Mesenchymal stem cell (in vitro differentiated cells and primary cell): ENCODE measurements around the gene ERRFI1. TPM values are rescaled to one million over a fixed set of nuclear protein-coding genes. Genes with fewer than 3 reads are reported as not detected.

Experiments used
- DNase-seq: peaks from one replicate; pipeline ENCODE4 v3.0.0-alpha.2; 2013
- H2AFZ ChIP-seq: one replicate; pipeline ENCODE4 v1.6.1; 2013; ENCODE audit warnings: low read depth, mild to moderate bottlenecking, control low read depth, inconsistent platforms, low read length, moderate library complexity
- H2AK5ac ChIP-seq: 2 replicates; pipeline ENCODE4 v1.6.1; 2013; ENCODE audit warnings: low read length, moderate library complexity, mild to moderate bottlenecking, inconsistent platforms; ENCODE audit not compliant: severe bottlenecking
- H2BK120ac ChIP-seq: one replicate; pipeline ENCODE4 v1.6.1; 2013; ENCODE audit warnings: low read depth, mild to moderate bottlenecking, inconsistent platforms, low read length, moderate library complexity
- H2BK12ac ChIP-seq, 2 experiments: one replicate each; pipeline ENCODE4 v1.6.1; 2013; ENCODE audit warnings: inconsistent platforms in 2 of 2, low read length in 2 of 2, mild to moderate bottlenecking in 2 of 2, moderate library complexity in 2 of 2, control low read depth in 1 of 2
- H2BK15ac ChIP-seq: one replicate; pipeline ENCODE4 v1.6.1; 2013; ENCODE audit warnings: mild to moderate bottlenecking, low read depth, inconsistent platforms; ENCODE audit not compliant: poor library complexity, severe bottlenecking
- H2BK5ac ChIP-seq: 2 replicates; pipeline ENCODE4 v1.6.1; 2013; ENCODE audit warnings: low read depth, mild to moderate bottlenecking, low read length, control low read depth, inconsistent platforms; ENCODE audit not compliant: poor library complexity, severe bottlenecking
- H3K14ac ChIP-seq, 2 experiments: one replicate each; pipeline ENCODE4 v1.6.1; 2013; ENCODE audit warnings: inconsistent platforms in 2 of 2, low read length in 2 of 2, control low read depth in 1 of 2, mild to moderate bottlenecking in 1 of 2, moderate library complexity in 1 of 2
- H3K18ac ChIP-seq, 2 experiments: one replicate each; pipeline ENCODE4 v1.6.1; 2013; ENCODE audit warnings: inconsistent platforms in 2 of 2, low read length in 2 of 2, control low read depth in 1 of 2, low read depth in 1 of 2, mild to moderate bottlenecking in 1 of 2
- H3K23ac ChIP-seq, 2 experiments: one replicate each; pipeline ENCODE4 v1.6.1; 2013; ENCODE audit warnings: inconsistent platforms in 2 of 2, low read length in 2 of 2, mild to moderate bottlenecking in 2 of 2, moderate library complexity in 2 of 2, control low read depth in 1 of 2
- H3K27ac ChIP-seq: 2 replicates; pipeline ENCODE4 v1.5.1; 2013; ENCODE audit warnings: mild to moderate bottlenecking, moderate library complexity, low read length, control low read depth, inconsistent platforms; ENCODE audit not compliant: poor library complexity, severe bottlenecking
- H3K27me3 ChIP-seq, 2 experiments: 2 replicates each; pipeline versions ENCODE4 v1.6.1 to v1.7.0; 2013; ENCODE audit warnings: low read length in 2 of 2, mild to moderate bottlenecking in 2 of 2, moderate library complexity in 2 of 2, control low read depth in 1 of 2, inconsistent platforms in 1 of 2; ENCODE audit not compliant: control insufficient read depth in 1 of 2, insufficient read depth in 1 of 2
- H3K36me3 ChIP-seq, 2 experiments: 2 replicates each; pipeline versions ENCODE4 v1.6.1 to v1.7.0; 2013; ENCODE audit warnings: low read length in 2 of 2, control low read depth in 1 of 2, inconsistent platforms in 1 of 2, low read depth in 1 of 2, mild to moderate bottlenecking in 1 of 2; ENCODE audit not compliant: insufficient read depth in 2 of 2, control insufficient read depth in 1 of 2
- H3K4ac ChIP-seq, 2 experiments: one replicate each; pipeline ENCODE4 v1.6.1; 2013; ENCODE audit warnings: inconsistent platforms in 2 of 2, low read length in 2 of 2, mild to moderate bottlenecking in 2 of 2, moderate library complexity in 2 of 2, control low read depth in 1 of 2, low read depth in 1 of 2
- H3K4me1 ChIP-seq: 2 replicates; pipeline ENCODE4 v1.6.1; 2013; ENCODE audit warnings: low read depth, low read length, control low read depth; ENCODE audit not compliant: control insufficient read depth, insufficient read depth
- H3K4me2 ChIP-seq: 2 replicates; pipeline ENCODE4 v1.6.1; 2013; ENCODE audit warnings: low read length, mild to moderate bottlenecking, inconsistent platforms; ENCODE audit not compliant: poor library complexity, severe bottlenecking
- H3K4me3 ChIP-seq, 2 experiments: 2 replicates each; pipeline versions ENCODE4 v1.5.1 to v1.7.0; 2013; ENCODE audit warnings: low read length in 2 of 2, mild to moderate bottlenecking in 2 of 2, control low read depth in 1 of 2, low read depth in 1 of 2; ENCODE audit not compliant: insufficient read depth in 1 of 2
- H3K79me1 ChIP-seq: replicated peaks from 2 replicates; pipeline ENCODE4 v1.6.1; 2013; ENCODE audit warnings: mild to moderate bottlenecking, control low read depth, low read length, inconsistent platforms; ENCODE audit not compliant: poor library complexity, severe bottlenecking
- H3K9ac ChIP-seq: 2 replicates; pipeline ENCODE4 v1.7.0; 2013; ENCODE audit warnings: mild to moderate bottlenecking, low read length, moderate library complexity
- H3K9me3 ChIP-seq: 2 replicates; pipeline ENCODE4 v1.7.0; 2013; ENCODE audit warnings: mild to moderate bottlenecking, low read length; ENCODE audit not compliant: control insufficient read depth
- H4K8ac ChIP-seq: one replicate; pipeline ENCODE4 v1.6.1; 2013; ENCODE audit warnings: inconsistent platforms, mild to moderate bottlenecking, low read length, moderate library complexity
- H4K91ac ChIP-seq: one replicate; pipeline ENCODE4 v1.6.1; 2013; ENCODE audit warnings: mild to moderate bottlenecking, low read length, inconsistent platforms
- WGBS: methylation state at CpG from one replicate; pipeline ENCODE4 v1.1.7; 2013; ENCODE audit warnings: mixed read lengths; 5-methylcytosine and 5-hydroxymethylcytosine counted together
- polyA plus RNA-seq, 2 experiments: library from polyadenylated mRNA; stranded (reverse); fragments of 200-250 nt; gene quantifications; one replicate each; pipeline ENCODE4 v1.2.3, GENCODE V29; 2013

ERRFI1 gene, protein sequence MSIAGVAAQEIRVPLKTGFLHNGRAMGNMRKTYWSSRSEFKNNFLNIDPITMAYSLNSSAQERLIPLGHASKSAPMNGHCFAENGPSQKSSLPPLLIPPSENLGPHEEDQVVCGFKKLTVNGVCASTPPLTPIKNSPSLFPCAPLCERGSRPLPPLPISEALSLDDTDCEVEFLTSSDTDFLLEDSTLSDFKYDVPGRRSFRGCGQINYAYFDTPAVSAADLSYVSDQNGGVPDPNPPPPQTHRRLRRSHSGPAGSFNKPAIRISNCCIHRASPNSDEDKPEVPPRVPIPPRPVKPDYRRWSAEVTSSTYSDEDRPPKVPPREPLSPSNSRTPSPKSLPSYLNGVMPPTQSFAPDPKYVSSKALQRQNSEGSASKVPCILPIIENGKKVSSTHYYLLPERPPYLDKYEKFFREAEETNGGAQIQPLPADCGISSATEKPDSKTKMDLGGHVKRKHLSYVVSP
- polyA plus RNA-seq (2013, experiment 1 of 2): 109 TPM
- polyA plus RNA-seq (2013, experiment 2 of 2): 106 TPM

DNA sequence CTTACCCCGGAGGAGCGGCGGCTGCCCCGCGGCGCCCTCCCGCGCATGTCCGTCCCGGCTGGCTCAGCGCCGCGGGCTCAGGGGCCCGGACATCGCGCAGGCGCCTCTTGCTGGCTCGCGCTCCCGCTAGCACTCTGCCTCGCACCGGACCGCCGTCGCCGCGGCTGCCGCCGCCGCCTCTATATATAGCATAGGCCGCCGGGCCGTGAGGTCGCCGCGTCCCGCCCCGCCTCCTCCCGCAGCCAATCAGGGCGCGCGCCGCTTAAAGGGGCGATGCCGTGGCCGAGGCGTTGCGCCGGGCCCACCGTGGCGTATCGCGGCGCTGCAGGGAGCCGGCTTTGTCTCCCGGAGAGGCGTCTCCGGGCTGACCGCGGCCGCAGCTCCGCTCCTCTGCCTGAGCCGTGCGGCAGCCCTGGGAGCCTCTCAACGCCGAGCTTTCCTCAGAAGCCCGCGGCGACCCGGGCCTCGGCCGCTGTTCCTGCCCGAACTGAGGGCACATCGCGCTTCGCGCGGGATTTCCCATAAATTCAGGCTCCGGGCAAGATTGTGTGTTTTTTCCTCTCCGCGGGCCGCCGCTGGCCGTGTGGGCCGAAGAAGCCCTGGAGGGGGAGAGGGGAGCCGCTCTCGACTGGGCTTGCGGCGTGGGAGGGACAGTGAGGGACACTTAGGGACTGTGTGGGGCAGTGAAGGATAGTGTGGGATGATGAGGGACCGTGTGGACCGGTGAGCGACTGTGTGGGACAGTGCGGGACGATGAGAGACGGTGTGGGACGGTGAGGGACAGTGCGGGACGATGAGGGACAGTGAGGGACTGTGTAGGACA is at the start of gene ERRFI1:
Gene ERRFI1, minus strand, starts transcription at position 157 of the 823 bp plus-strand sequence. CDS start 10,690 bp downstream, outside the sequence.
- H3K27me3 ChIP-seq: no peaks in the 10 kb centered on the region
- H2BK120ac ChIP-seq: peak within 1 kb of the TSS; percentile 98
- peak within 1 kb of the TSS; percentile 80 for H3K4me2 ChIP-seq
- DNase-seq: peak; percentile 95
- H3K36me3 ChIP-seq: no peaks in the 10 kb centered on the region
- peak within 1 kb of the TSS; percentile 92 to 96 for H3K4me3 ChIP-seq
- H3K14ac ChIP-seq: peak within 1 kb of the TSS; percentile 74 to 99
- peak within 1 kb of the TSS; percentile 98 for H4K8ac ChIP-seq
- H3K9me3 ChIP-seq: no peaks in the 10 kb centered on the region
- H3K4ac ChIP-seq: peak within 1 kb of the TSS; percentile 98 to 99
- H3K27ac ChIP-seq: peak within 1 kb of the TSS; percentile 66
- H3K9ac ChIP-seq: peak within 1 kb of the TSS; percentile 97
- peak within 1 kb of the TSS; percentile 97 for H2BK5ac ChIP-seq
- H2BK15ac ChIP-seq: peak within 1 kb of the TSS; percentile 93
- H3K18ac ChIP-seq: peak within 1 kb of the TSS; percentile 94 to 100
- H2BK12ac ChIP-seq: peak within 1 kb of the TSS; percentile 98 to 100
- WGBS: 5% methylated on average over 91 of the region's 98 CpGs
- H3K79me1 ChIP-seq: no peaks in the 10 kb centered on the region
- peak within 1 kb of the TSS; percentile 98 for H2AK5ac ChIP-seq
- peak within 1 kb of the TSS; percentile 100 for H4K91ac ChIP-seq
- H2AFZ ChIP-seq: no peak within 1 kb of the TSS
- peaks cover 15% of the 10 kb centered on the region for H3K4me1 ChIP-seq
- H3K23ac ChIP-seq: peak within 1 kb of the TSS; percentile 7 to 99

DNA sequence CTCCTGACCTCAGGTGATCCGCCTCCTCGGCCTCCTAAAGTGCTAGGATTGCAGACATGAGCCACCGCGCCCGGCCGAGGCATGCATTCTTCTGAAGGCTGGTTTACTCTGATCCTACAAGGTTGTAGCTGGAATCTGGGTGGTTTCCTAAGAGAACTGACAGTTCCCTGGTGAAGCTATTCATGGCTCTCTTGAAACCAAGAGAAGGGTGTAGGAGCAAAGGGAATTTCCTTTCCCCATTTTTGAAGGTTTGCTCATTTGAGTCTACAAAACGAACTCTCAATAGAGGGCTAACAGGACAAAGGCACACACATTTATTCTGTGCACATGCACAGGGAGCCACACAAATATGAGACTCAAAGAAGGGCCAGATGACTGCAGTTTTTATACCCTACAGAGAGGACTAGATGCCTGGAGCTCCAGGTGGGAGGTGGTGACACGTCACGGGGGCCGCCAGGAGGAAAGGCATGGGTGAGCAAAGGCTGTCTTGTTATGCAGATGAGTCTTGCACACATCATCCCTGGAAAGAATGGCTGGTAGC is 49.5 kb upstream of the ERRFI1 start:
- H3K79me1 ChIP-seq: no peaks in the 10 kb centered on the region
- H3K36me3 ChIP-seq: no peaks in the 10 kb centered on the region
- H2BK12ac ChIP-seq: peak overlapping the region in 1 of 2 experiments; percentile 92
- H3K4me1 ChIP-seq: peaks cover 20% of the 10 kb centered on the region
- H3K4me3 ChIP-seq: no peak overlapping the region
- peak overlapping the region; percentile 35 for H2BK120ac ChIP-seq
- no peak overlapping the region for H3K4me2 ChIP-seq
- WGBS: 76% methylated on average over 10 of the region's 10 CpGs
- H4K91ac ChIP-seq: peak overlapping the region; percentile 48
- no peak overlapping the region for H3K9ac ChIP-seq
- no peak overlapping the region for H3K23ac ChIP-seq
- H3K9me3 ChIP-seq: no peaks in the 10 kb centered on the region
- H3K27me3 ChIP-seq: no peaks in the 10 kb centered on the region
- H3K4ac ChIP-seq: peak overlapping the region in 1 of 2 experiments; percentile 65
- peak overlapping the region; percentile 16 to 95 for H3K18ac ChIP-seq
- no peak overlapping the region for H3K14ac ChIP-seq
- DNase-seq: peak; percentile 48
- H2BK15ac ChIP-seq: peak overlapping the region; percentile 29
- no peak overlapping the region for H2BK5ac ChIP-seq
- no peak overlapping the region for H2AFZ ChIP-seq
- H3K27ac ChIP-seq: no peak overlapping the region
- H2AK5ac ChIP-seq: no peak overlapping the region
- peak overlapping the region; percentile 33 for H4K8ac ChIP-seq

DNA sequence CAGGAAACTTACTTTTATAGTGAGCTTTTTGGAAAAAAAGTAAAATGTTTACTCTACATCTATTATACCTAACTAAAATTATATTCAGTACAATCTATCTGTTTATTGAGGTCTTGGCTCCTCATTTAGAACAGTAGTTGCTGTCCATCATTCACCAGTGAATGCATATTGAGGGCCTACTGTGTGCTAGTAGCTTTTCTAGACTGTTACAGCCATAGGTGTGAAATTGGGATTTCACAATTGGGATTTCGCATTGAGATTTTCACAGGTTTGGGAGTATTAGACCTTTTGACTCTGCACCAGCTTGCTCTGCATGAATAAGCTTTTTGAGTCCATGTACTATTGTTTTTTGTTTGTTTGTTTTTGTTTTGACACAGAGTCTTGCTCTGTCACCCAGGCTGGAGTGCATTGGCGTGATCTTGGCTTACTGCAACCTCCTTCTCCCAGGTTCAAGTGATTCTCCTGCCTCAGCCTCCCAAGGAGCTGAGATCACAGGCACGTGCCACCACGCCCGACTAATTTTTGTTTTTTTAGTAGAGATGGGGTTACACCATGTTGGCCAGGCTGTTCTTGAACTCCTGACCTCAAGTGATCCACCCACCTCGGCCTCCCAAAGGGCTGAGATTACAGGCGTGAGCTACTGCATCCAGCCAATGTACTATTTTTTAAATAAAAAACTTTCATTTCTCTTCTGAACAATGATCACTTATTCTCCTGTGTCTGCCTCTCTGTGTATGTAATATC is 47.2 kb upstream of the ERRFI1 start:
- H3K23ac ChIP-seq: no peak overlapping the region
- H3K4me1 ChIP-seq: peaks cover 14% of the 10 kb centered on the region
- H2BK120ac ChIP-seq: no peak overlapping the region
- 88% methylated on average over 5 of the region's 7 CpGs for WGBS
- no peak overlapping the region for H4K91ac ChIP-seq
- no peak overlapping the region for H2AFZ ChIP-seq
- no peak overlapping the region for H3K27ac ChIP-seq
- no peaks in the 10 kb centered on the region for H3K27me3 ChIP-seq
- no peak overlapping the region for H2BK5ac ChIP-seq
- no peak overlapping the region for H4K8ac ChIP-seq
- H3K4ac ChIP-seq: no peak overlapping the region
- peak overlapping the region; percentile 38 to 66 for H3K18ac ChIP-seq
- H3K36me3 ChIP-seq: no peaks in the 10 kb centered on the region
- H3K4me3 ChIP-seq: no peak overlapping the region
- no peaks in the 10 kb centered on the region for H3K79me1 ChIP-seq
- H3K4me2 ChIP-seq: no peak overlapping the region
- peak overlapping the region in 1 of 2 experiments; percentile 52 for H2BK12ac ChIP-seq
- no peak overlapping the region for H3K14ac ChIP-seq
- H3K9ac ChIP-seq: peak overlapping the region; percentile 12
- no peak overlapping the region for H2BK15ac ChIP-seq
- H2AK5ac ChIP-seq: no peak overlapping the region
- H3K9me3 ChIP-seq: no peaks in the 10 kb centered on the region
- DNase-seq: no peak
